GM12878 (cell line): ENCODE measurements around the gene OR51D1. TPM values are rescaled to one million over a fixed set of nuclear protein-coding genes. Genes with fewer than 3 reads are reported as not detected.

Source experiments
- ATAC-seq: fragments of 200-7000 bp; cut with Tn5 transposase; 3 replicates; pipeline ENCODE4 v1.9.1; 2020; ENCODE audit warnings: mild to moderate bottlenecking, moderate library complexity
- BruUV-seq: library from RNA; stranded (reverse); fragments of 400-500 nt; replicated peaks from 2 replicates; lab custom pipeline; 2021; lab: Mats Ljungman, UMichigan
- CTCF ChIA-PET: fragments of 300-600 bp; sonication (Branson Sonifier 250); formaldehyde crosslinking; extraction: SDS; loops from one replicate; lab custom pipeline; 2021; ENCODE audit warnings: inconsistent platforms; lab: Yijun Ruan, JAX
- POLR2A ChIA-PET: fragments of 350-600 bp; formaldehyde crosslinking; extraction: SDS; loops from one replicate; lab custom pipeline; 2021; ENCODE audit warnings: inconsistent platforms; lab: Charles Lee
- RAD21 ChIA-PET: fragments of 300-600 bp; sonication (Branson Sonifier 250); formaldehyde crosslinking; loops from one replicate; lab custom pipeline; 2023; ENCODE audit warnings: antibody characterized with exemption; ENCODE audit not compliant: unreplicated experiment; lab: Charles Lee
- SMC1A ChIA-PET: fragments of 300-600 bp; sonication (Branson Sonifier 250); formaldehyde crosslinking; loops from one replicate; lab custom pipeline; 2023; ENCODE audit not compliant: unreplicated experiment, uncharacterized antibody; lab: Charles Lee
- DNase-seq: peaks from one replicate; pipeline ENCODE4 v3.0.0-alpha.2; 2011; ENCODE audit warnings: low read depth, low spot score
- FAIRE-seq: peaks from 3 replicates; lab custom pipeline; 2011; peaks lifted over from hg19 to GRCh38; lab: Jason Lieb, UNC
- H2AFZ ChIP-seq: 2 replicates; pipeline ENCODE4 v1.6.0; 2011; ENCODE audit warnings: low read depth, low read length, control low read depth; ENCODE audit not compliant: control insufficient read depth
- H3K27ac ChIP-seq: 2 replicates; pipeline ENCODE4 v1.5.1; 2011; ENCODE audit warnings: control low read depth; ENCODE audit not compliant: control insufficient read depth, insufficient read depth
- H3K27me3 ChIP-seq, 2 experiments: replicated peaks in 1 of 2; 2 replicates each; pipeline versions ENCODE4 v1.6.0 to v1.6.1; 2011; ENCODE audit warnings: low read length in 1 of 2; ENCODE audit not compliant: control insufficient read depth in 2 of 2, insufficient read depth in 2 of 2
- H3K36me3 ChIP-seq, 2 experiments: 2 replicates each; pipeline ENCODE4 v1.5.1; 2011; ENCODE audit warnings: low read length in 1 of 2; ENCODE audit not compliant: control insufficient read depth in 2 of 2, insufficient read depth in 2 of 2
- H3K4me1 ChIP-seq: 2 replicates; pipeline ENCODE4 v1.6.1; 2011; ENCODE audit warnings: mild to moderate bottlenecking, low read length, moderate library complexity, mixed read lengths; ENCODE audit not compliant: control insufficient read depth, insufficient read depth
- H3K4me2 ChIP-seq: 2 replicates; pipeline ENCODE4 v1.6.0; 2011; ENCODE audit warnings: control low read depth; ENCODE audit not compliant: control insufficient read depth, insufficient read depth
- H3K4me3 ChIP-seq: fragments of 200-600 bp; sonication (generic); 2 replicates; pipeline ENCODE4 v1.5.1; 2016
- H3K79me2 ChIP-seq: 2 replicates; pipeline ENCODE4 v1.6.0; 2011; ENCODE audit warnings: low read length; ENCODE audit not compliant: control insufficient read depth, insufficient read depth
- H3K9ac ChIP-seq: 2 replicates; pipeline ENCODE4 v1.8.0; 2011; ENCODE audit warnings: low read length, control low read depth, mixed read lengths; ENCODE audit not compliant: control insufficient read depth, insufficient read depth
- H3K9me3 ChIP-seq: replicated peaks from 3 replicates; pipeline ENCODE4 v1.5.1; 2011; ENCODE audit warnings: mild to moderate bottlenecking, low read length; ENCODE audit not compliant: control insufficient read depth, insufficient read depth
- H4K20me1 ChIP-seq: 2 replicates; pipeline ENCODE4 v1.6.0; 2011; ENCODE audit not compliant: control insufficient read depth, insufficient read depth
- BCL3 ChIP-seq: IDR thresholded peaks from 2 replicates; pipeline ENCODE4 v1.6.1; 2011; ENCODE audit warnings: borderline replicate concordance, low read depth, mild to moderate bottlenecking, moderate library complexity, low read length; ENCODE audit not compliant: insufficient read depth, poor library complexity, severe bottlenecking
- EED ChIP-seq: sonication (generic); IDR thresholded peaks from 2 replicates; pipeline ENCODE4 v1.6.1; 2016; ENCODE audit warnings: antibody characterized with exemption, low read depth
- GATAD2B ChIP-seq: fragments of 450-650 bp; conservative IDR thresholded peaks from 2 replicates; pipeline ENCODE4 v1.6.1; 2017; ENCODE audit warnings: low read depth, mild to moderate bottlenecking, moderate library complexity
- JUNB ChIP-seq: IDR thresholded peaks from 2 replicates; pipeline ENCODE4 v1.6.1; 2016; ENCODE audit warnings: antibody characterized with exemption, mild to moderate bottlenecking
- MLLT1 ChIP-seq: fragments of 450-650 bp; IDR thresholded peaks from 2 replicates; pipeline ENCODE4 v1.6.1; 2016; ENCODE audit warnings: mild to moderate bottlenecking
- NFXL1 ChIP-seq: fragments of 450-650 bp; IDR thresholded peaks from 2 replicates; pipeline ENCODE4 v1.6.1; 2017; ENCODE audit warnings: antibody characterized with exemption, mild to moderate bottlenecking, borderline replicate concordance
- NR2F1 ChIP-seq: fragments of 450-650 bp; conservative IDR thresholded peaks from 2 replicates; pipeline ENCODE4 v1.6.1; 2017; ENCODE audit warnings: mild to moderate bottlenecking
- SPI1 ChIP-seq: IDR thresholded peaks from 2 replicates; pipeline ENCODE4 v1.6.1; 2011; ENCODE audit warnings: low read depth, mild to moderate bottlenecking, low read length, moderate library complexity, borderline replicate concordance; ENCODE audit not compliant: insufficient read depth
- SREBF1 ChIP-seq: IDR thresholded peaks from 2 replicates; pipeline ENCODE4 v1.6.1; 2012; ENCODE audit warnings: mild to moderate bottlenecking, low read length
- STAT1 ChIP-seq: fragments of 450-650 bp; conservative IDR thresholded peaks from 2 replicates; pipeline ENCODE4 v1.6.1; 2014; ENCODE audit warnings: antibody characterized with exemption, mild to moderate bottlenecking
- TAF1 ChIP-seq: IDR thresholded peaks from 2 replicates; pipeline ENCODE4 v1.6.1; 2011; ENCODE audit warnings: mild to moderate bottlenecking, low read depth, low read length, borderline replicate concordance
- ZNF207 ChIP-seq: fragments of 450-650 bp; IDR thresholded peaks from 2 replicates; pipeline ENCODE4 v1.6.1; 2014; ENCODE audit warnings: antibody characterized with exemption, mild to moderate bottlenecking, borderline replicate concordance
- ZNF217 ChIP-seq: fragments of 450-650 bp; IDR thresholded peaks from 2 replicates; pipeline ENCODE4 v1.6.1; 2017; ENCODE audit warnings: antibody characterized with exemption, mild to moderate bottlenecking
- WGBS: methylation state at CpG from one replicate; pipeline ENCODE4 v1.1.6; 2016; ENCODE audit warnings: low lambda C conversion rate; ENCODE audit not compliant: insufficient replicate concordance, insufficient coverage; ENCODE audit errors: missing lambda C conversion rate; 5-methylcytosine and 5-hydroxymethylcytosine counted together
- in situ Hi-C: fragments of 300-500 bp; cut with MboI; formaldehyde crosslinking; loops from 9 replicates; pipeline ENCODE4 v1.14.3; 2018; ENCODE audit warnings: mixed read lengths
- intact Hi-C: fragments of 100-400 bp; cut with micrococcal nuclease; formaldehyde crosslinking; loops from one replicate; pipeline ENCODE4 v1.14.2; 2022; ENCODE audit not compliant: unreplicated experiment
- polyA plus RNA-seq, 11 experiments: library from polyadenylated mRNA; depleted of rRNA in 4 of 11; unstranded in 6 of 11; stranded (reverse) in 5 of 11; fragments of >200 nt; fragmentation: Nextera tagmentation in 4 of 11; fragmentation: Illumina TruSeq in 1 of 11; extraction: Ambion mirVana in 4 of 11; extraction: Trizol in 1 of 11; gene quantifications; 1 replicate in 1 of 11; 2 replicates in 10 of 11; pipeline versions ENCODE4 v1.2.1 to v1.2.3, GENCODE V29; 2011 to 2016; ENCODE audit warnings: inconsistent platforms in 2 of 11, missing spikeins in 2 of 11, low read depth in 1 of 11
- total RNA-seq, 4 experiments: library from RNA; depleted of rRNA in 3 of 4; stranded (reverse); fragments of >200 nt in 3 of 4; fragmentation: Illumina TruSeq in 1 of 4; extraction: Trizol in 1 of 4; gene quantifications; 2 replicates each; pipeline versions ENCODE4 v1.2.1 to v1.2.3, GENCODE V29; 2013 to 2021
- TF ChIP-seq, protein P1 (sequence below): IDR thresholded peaks from 2 replicates; pipeline ENCODE4 v1.6.1; 2011; ENCODE audit warnings: mild to moderate bottlenecking, low read depth, low read length, moderate library complexity; ENCODE audit not compliant: insufficient replicate concordance
- TF ChIP-seq, protein P2 (sequence below): IDR thresholded peaks from 2 replicates; pipeline ENCODE4 v1.6.1; 2012; ENCODE audit warnings: low read length, inconsistent platforms

Gene OR51D1
- total and polyA plus RNA-seq, 10 of the 15 experiments (the other 5 are each of a cell fraction or from before 2014, with no cell fraction given) = 0.06 TPM; not detected in 9

GRCh38 chr11:4658629-4659445 lies 21.6 kb downstream of the OR51D1 start (continued):
- TF ChIP-seq, protein P1, sequence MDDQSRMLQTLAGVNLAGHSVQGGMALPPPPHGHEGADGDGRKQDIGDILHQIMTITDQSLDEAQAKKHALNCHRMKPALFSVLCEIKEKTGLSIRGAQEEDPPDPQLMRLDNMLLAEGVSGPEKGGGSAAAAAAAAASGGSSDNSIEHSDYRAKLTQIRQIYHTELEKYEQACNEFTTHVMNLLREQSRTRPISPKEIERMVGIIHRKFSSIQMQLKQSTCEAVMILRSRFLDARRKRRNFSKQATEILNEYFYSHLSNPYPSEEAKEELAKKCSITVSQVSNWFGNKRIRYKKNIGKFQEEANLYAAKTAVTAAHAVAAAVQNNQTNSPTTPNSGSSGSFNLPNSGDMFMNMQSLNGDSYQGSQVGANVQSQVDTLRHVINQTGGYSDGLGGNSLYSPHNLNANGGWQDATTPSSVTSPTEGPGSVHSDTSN = no peak
- TF ChIP-seq, all 136 proteins: peak for 0

- no peak overlapping the region for H3K27ac ChIP-seq
- no peaks in the 10 kb centered on the region for H3K79me2 ChIP-seq
- H3K9me3 ChIP-seq = no peaks in the 10 kb centered on the region
- in situ Hi-C loops = no loop called here
- H3K4me1 ChIP-seq = no peaks in the 10 kb centered on the region
- WGBS = 56% methylated on average over 6 of the region's 6 CpGs
- POLR2A ChIA-PET = no interaction called here
- no peak for DNase-seq
- SMC1A ChIA-PET = no interaction called here
- ATAC-seq = no peak
- CTCF ChIA-PET = no interaction called here
- no peak for FAIRE-seq
- intact Hi-C loops = no loop called here
- H3K36me3 ChIP-seq = no peaks in the 10 kb centered on the region
- H4K20me1 ChIP-seq = no peaks in the 10 kb centered on the region
- no peak overlapping the region for H3K4me2 ChIP-seq
- H3K4me3 ChIP-seq = no peak overlapping the region
- no peaks in the 10 kb centered on the region; a peak in 1 of 4 replicates for H3K27me3 ChIP-seq
- H3K9ac ChIP-seq = no peak overlapping the region
- H2AFZ ChIP-seq = no peak overlapping the region
- no TSS peak for BruUV-seq
- RAD21 ChIA-PET = no interaction called here
- TF ChIP-seq EED (no peak), MLLT1 (no peak), NR2F1 (no peak), ZNF217 (no peak), SPI1 (no peak), JUNB (no peak), STAT1 (no peak), SREBF1 (no peak), GATAD2B (no peak), BCL3 (no peak), ZNF207 (no peak), TAF1 (no peak), NFXL1 (no peak)
- TF ChIP-seq, protein P1 = no peak
- TF ChIP-seq, protein P2, sequence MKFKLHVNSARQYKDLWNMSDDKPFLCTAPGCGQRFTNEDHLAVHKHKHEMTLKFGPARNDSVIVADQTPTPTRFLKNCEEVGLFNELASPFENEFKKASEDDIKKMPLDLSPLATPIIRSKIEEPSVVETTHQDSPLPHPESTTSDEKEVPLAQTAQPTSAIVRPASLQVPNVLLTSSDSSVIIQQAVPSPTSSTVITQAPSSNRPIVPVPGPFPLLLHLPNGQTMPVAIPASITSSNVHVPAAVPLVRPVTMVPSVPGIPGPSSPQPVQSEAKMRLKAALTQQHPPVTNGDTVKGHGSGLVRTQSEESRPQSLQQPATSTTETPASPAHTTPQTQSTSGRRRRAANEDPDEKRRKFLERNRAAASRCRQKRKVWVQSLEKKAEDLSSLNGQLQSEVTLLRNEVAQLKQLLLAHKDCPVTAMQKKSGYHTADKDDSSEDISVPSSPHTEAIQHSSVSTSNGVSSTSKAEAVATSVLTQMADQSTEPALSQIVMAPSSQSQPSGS = no peak
Measured at GRCh38 chr11:4662876-4663275, 25.6 kb downstream of the OR51D1 start.
